Mesothelial cell of epicardium (in vitro differentiated cells): ENCODE results near the gene KMO. TPM values are rescaled to one million over a fixed set of nuclear protein-coding genes. Genes with fewer than 3 reads are reported as not detected.

Experiments
- DNase-seq, 2 experiments: peaks; one replicate each; pipeline ENCODE4 v3.0.0; 2021; ENCODE audit warnings: low spot score in 2 of 2; ENCODE audit not compliant: unreplicated experiment in 2 of 2
- H3K27ac Mint-ChIP-seq: 2 replicates; pipeline ENCODE4 v1.8.0; 2021; ENCODE audit warnings: mixed read lengths
- H3K27me3 Mint-ChIP-seq: 2 replicates; pipeline ENCODE4 v1.8.0; 2021; ENCODE audit warnings: low read depth, mixed read lengths
- H3K36me3 Mint-ChIP-seq: 2 replicates; pipeline ENCODE4 v1.8.0; 2021; ENCODE audit warnings: mixed read lengths
- H3K4me1 Mint-ChIP-seq: 2 replicates; pipeline ENCODE4 v1.8.0; 2021; ENCODE audit warnings: mixed read lengths
- H3K4me3 Mint-ChIP-seq: 2 replicates; pipeline ENCODE4 v1.8.0; 2021; ENCODE audit warnings: mild to moderate bottlenecking, moderate library complexity, mixed read lengths
- H3K9me3 Mint-ChIP-seq: 2 replicates; pipeline ENCODE4 v1.8.0; 2021; ENCODE audit warnings: mixed read lengths
- total RNA-seq: library from RNA; stranded (reverse); gene quantifications from 3 replicates; pipeline ENCODE4 v1.2.1, GENCODE V29; 2021
- TF ChIP-seq, protein P1 (sequence below): fragments of 200-600 bp; sonication (generic); IDR thresholded peaks from one replicate; pipeline ENCODE4 v1.5.0; 2021; ENCODE audit warnings: antibody characterized with exemption; ENCODE audit not compliant: unreplicated experiment

KMO gene
- total RNA-seq, 1 donor from 2014 or later = not detected

DNA sequence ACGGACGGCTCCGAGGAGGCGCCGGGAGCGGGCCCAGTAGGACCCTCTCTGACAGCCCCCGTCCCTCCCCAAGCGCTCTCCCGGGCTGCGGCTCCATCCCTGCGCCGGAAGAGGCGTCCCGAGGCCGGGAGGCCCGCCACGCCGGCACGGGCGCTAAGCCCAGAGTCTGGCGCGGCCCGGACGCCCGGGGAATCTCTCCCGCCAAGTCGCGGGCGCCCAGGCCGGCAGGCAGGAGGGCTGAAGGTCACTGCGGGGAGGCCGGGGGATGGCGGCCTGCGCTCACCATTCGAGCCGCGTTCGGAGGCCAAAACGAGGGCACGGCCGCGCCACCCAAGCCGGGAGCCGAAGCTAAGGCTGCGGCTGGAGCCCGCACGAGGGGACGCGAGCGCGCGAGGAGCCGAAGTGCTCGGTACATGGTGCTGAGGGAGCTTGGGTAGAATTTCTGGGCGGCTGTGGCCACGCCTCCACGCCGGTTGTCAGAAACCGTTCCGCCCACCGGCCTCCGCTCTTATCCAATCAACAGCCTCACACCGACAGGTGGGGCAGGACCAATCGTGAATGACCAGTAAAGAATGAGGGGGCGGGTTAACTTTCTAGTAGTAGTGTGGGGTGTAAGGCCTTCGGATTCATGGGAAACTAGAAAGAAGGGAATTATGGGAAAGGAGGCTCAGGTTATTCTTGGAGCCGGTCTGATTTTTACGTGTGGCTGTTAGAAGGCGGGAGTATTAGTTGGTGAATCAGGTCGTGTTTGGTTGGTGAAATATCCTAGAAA is 12.7 kb upstream of the KMO start, which contains the start of gene FH:
Gene FH, minus strand, starts transcription at position 448 of the 772 bp plus-strand sequence. Its CDS starts 33 bp downstream, at position 415.
- peaks cover 10% of the 10 kb centered on the region for H3K4me1 Mint-ChIP-seq
- peak within 1 kb of the TSS; percentile 57 for H3K27ac Mint-ChIP-seq
- TF ChIP-seq, protein P1, sequence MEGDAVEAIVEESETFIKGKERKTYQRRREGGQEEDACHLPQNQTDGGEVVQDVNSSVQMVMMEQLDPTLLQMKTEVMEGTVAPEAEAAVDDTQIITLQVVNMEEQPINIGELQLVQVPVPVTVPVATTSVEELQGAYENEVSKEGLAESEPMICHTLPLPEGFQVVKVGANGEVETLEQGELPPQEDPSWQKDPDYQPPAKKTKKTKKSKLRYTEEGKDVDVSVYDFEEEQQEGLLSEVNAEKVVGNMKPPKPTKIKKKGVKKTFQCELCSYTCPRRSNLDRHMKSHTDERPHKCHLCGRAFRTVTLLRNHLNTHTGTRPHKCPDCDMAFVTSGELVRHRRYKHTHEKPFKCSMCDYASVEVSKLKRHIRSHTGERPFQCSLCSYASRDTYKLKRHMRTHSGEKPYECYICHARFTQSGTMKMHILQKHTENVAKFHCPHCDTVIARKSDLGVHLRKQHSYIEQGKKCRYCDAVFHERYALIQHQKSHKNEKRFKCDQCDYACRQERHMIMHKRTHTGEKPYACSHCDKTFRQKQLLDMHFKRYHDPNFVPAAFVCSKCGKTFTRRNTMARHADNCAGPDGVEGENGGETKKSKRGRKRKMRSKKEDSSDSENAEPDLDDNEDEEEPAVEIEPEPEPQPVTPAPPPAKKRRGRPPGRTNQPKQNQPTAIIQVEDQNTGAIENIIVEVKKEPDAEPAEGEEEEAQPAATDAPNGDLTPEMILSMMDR = no peak

GRCh38 chr1:241520080-241520465 is 12.1 kb upstream of the KMO start:
- peaks cover 11% of the 10 kb centered on the region for H3K36me3 Mint-ChIP-seq
- no peak overlapping the region for H3K27ac Mint-ChIP-seq
- peaks cover 10% of the 10 kb centered on the region for H3K4me1 Mint-ChIP-seq
- no peak overlapping the region for H3K4me3 Mint-ChIP-seq
- no peaks in the 10 kb centered on the region for H3K9me3 Mint-ChIP-seq
- H3K27me3 Mint-ChIP-seq = peaks cover 33% of the 10 kb centered on the region
- TF ChIP-seq, protein P1 = no peak
- DNase-seq = no peak

More for the DNA sequence above, 12.7 kb upstream of the KMO start, which contains the start of gene FH:
- Mint-ChIP-seq H3K9me3 (no peaks in the 10 kb centered on the region), H3K4me3 (peak within 1 kb of the TSS; percentile 82), H3K36me3 (peaks cover 13% of the 10 kb centered on the region), H3K27me3 (peaks cover 27% of the 10 kb centered on the region)
- peak; percentile 86 to 92 for DNase-seq

GRCh38 chr1:241521718-241522117 is 10.5 kb upstream of the KMO start:
- DNase-seq = no peak
- TF ChIP-seq, protein P1 = no peak
- Mint-ChIP-seq H3K36me3 (peaks cover 3% of the 10 kb centered on the region), H3K27ac (no peak overlapping the region), H3K4me1 (peaks cover 10% of the 10 kb centered on the region), H3K4me3 (no peak overlapping the region), H3K9me3 (no peaks in the 10 kb centered on the region), H3K27me3 (peaks cover 37% of the 10 kb centered on the region)

- Mint-ChIP-seq H3K36me3 (no peaks in the 10 kb centered on the region), H3K27me3 (peaks cover 46% of the 10 kb centered on the region), H3K9me3 (no peaks in the 10 kb centered on the region), H3K4me3 (no peak overlapping the region), H3K4me1 (no peaks in the 10 kb centered on the region), H3K27ac (no peak overlapping the region)
- no peak for DNase-seq
- TF ChIP-seq, protein P1 = no peak
Measured at GRCh38 chr1:241525026-241525425, 7.2 kb upstream of the KMO start.

DNA sequence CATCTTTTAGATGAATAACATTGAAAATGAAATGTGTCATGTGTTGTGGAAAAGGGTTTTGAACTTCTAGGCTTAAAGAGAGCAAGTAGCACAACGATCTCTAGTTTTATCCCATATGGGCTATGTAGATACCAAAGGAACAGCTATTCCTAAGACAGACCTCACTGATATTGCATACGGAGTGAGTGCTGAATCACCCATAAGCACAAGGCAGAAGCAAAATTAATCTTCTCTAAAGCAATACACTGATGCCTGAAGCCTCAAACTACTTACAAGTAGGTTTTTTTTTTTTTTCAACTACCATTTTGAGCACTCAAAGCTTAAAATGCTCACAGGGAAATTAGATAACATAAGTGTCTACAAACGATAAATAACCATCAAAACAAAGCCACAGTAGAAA is 5.0 kb upstream of the KMO start:
- Mint-ChIP-seq H3K4me1 (peaks cover 8% of the 10 kb centered on the region), H3K36me3 (no peaks in the 10 kb centered on the region), H3K27me3 (peaks cover 41% of the 10 kb centered on the region), H3K4me3 (no peak overlapping the region), H3K9me3 (no peaks in the 10 kb centered on the region), H3K27ac (no peak overlapping the region)
- TF ChIP-seq, protein P1 = no peak
- no peak for DNase-seq
